Measurements from ENCODE around the gene PIEZO1. TPM values are rescaled to one million over a fixed set of nuclear protein-coding genes. Genes with fewer than 3 reads are reported as not detected.
A peak's percentile ranks its signal among the peaks of the same experiment; 100 is the strongest.

PIEZO1 gene
- total and polyA plus RNA-seq, 2 donors (not counting 1 experiment from before 2014, with no cell fraction given), result 108 to 331 TPM

- Histone ChIP-seq H3K4me3 (ENCODE audit: control extremely low read depth in 1 of 5, extremely low read depth in 1 of 5, insufficient read depth in 1 of 5, low read depth in 2 of 5, low read length in 4 of 5) (no peak overlapping the region), H4K20me1 (ENCODE audit: control insufficient read depth, insufficient read depth, low read length, poor library complexity, severe bottlenecking) (peaks cover 95% of the 10 kb centered on the region), H3K9me3 (ENCODE audit: control extremely low read depth in 1 of 3, control insufficient read depth in 2 of 3, insufficient read depth in 1 of 3, low read length in 2 of 3) (peaks cover 0 to 7% (median 0%) of the 10 kb centered on the region in 3 donors), H3K36me3 (replicated peaks in 1 of 2; ENCODE audit: control extremely low read depth in 1 of 2, control insufficient read depth in 1 of 2, extremely low read depth in 1 of 2, insufficient read depth in 2 of 2, low read length in 1 of 2) (peaks cover 0 to 9% of the 10 kb centered on the region in 2 experiments), H3K4me2 (replicated peaks; ENCODE audit: low read depth, low read length, poor library complexity, severe bottlenecking) (no peak overlapping the region), H3K27me3 (replicated peaks in 1 of 4; ENCODE audit: control extremely low read depth in 1 of 4, control insufficient read depth in 3 of 4, insufficient read depth in 4 of 4, low read length in 3 of 4) (no peaks in the 10 kb centered on the region), H3K4me1 (ENCODE audit: control insufficient read depth in 2 of 2, insufficient read depth in 2 of 2, low read length in 2 of 2) (peaks cover 29 to 38% of the 10 kb centered on the region in 2 donors), H2AFZ (ENCODE audit: insufficient read depth, low read depth, low read length, poor library complexity, severe bottlenecking) (no peak overlapping the region), H3K79me2 (ENCODE audit: control insufficient read depth, insufficient read depth, low read length) (peaks cover 98% of the 10 kb centered on the region), H3K27ac (ENCODE audit: low read length in 2 of 2) (no peak overlapping the region), H3K9ac (ENCODE audit: low read length) (no peak overlapping the region)
- DNase-seq (no peak), ATAC-seq (ENCODE audit: low read depth) (no peak)
- no peaks in the 10 kb centered on the region for H3K9me3 Mint-ChIP-seq (ENCODE audit: insufficient read depth)
- peak overlapping the region; percentile 15 for H3K27ac Mint-ChIP-seq
- ChIA-PET POLR2A (interaction anchor here (0.7 kb wide), 1 partner anchor 19 kb away, joined by 3 read pairs; no protein-coding TSS in a partner anchor), CTCF (interaction anchor here (1.1 to 1.5 kb wide), 3 partner anchors 18 to 84 kb away, joined by 3 to 4 read pairs (median 3); no protein-coding TSS in a partner anchor)
- TF ChIP-seq EZH2 (IDR thresholded peaks at IDR 0.05; ENCODE audit: borderline replicate concordance, insufficient read depth, low read depth, low read length, poor library complexity, severe bottlenecking), result no peak
- TF ChIP-seq, protein P1, sequence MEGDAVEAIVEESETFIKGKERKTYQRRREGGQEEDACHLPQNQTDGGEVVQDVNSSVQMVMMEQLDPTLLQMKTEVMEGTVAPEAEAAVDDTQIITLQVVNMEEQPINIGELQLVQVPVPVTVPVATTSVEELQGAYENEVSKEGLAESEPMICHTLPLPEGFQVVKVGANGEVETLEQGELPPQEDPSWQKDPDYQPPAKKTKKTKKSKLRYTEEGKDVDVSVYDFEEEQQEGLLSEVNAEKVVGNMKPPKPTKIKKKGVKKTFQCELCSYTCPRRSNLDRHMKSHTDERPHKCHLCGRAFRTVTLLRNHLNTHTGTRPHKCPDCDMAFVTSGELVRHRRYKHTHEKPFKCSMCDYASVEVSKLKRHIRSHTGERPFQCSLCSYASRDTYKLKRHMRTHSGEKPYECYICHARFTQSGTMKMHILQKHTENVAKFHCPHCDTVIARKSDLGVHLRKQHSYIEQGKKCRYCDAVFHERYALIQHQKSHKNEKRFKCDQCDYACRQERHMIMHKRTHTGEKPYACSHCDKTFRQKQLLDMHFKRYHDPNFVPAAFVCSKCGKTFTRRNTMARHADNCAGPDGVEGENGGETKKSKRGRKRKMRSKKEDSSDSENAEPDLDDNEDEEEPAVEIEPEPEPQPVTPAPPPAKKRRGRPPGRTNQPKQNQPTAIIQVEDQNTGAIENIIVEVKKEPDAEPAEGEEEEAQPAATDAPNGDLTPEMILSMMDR (IDR thresholded peaks at IDR 0.05), result no peak
- intact Hi-C loops (cut with micrococcal nuclease), result no loop called here
- H3K4me1 Mint-ChIP-seq, result peaks cover 38% of the 10 kb centered on the region
- H3K27me3 Mint-ChIP-seq, result no peaks in the 10 kb centered on the region
- no peak overlapping the region for H3K4me3 Mint-ChIP-seq
- WGBS (ENCODE audit: insufficient coverage), result 97% methylated on average over 19 of the region's 19 CpGs
These were observed 20.9 kb downstream of the PIEZO1 start for GRCh38 chr16:88764080-88764479.

- Histone ChIP-seq H3K4me2 (replicated peaks; ENCODE audit: low read depth, low read length, poor library complexity, severe bottlenecking) (no peak overlapping the region), H3K4me1 (ENCODE audit: control insufficient read depth in 2 of 2, insufficient read depth in 2 of 2, low read length in 2 of 2) (peaks cover 27 to 33% of the 10 kb centered on the region in 2 donors), H3K27me3 (replicated peaks in 1 of 4; ENCODE audit: control extremely low read depth in 1 of 4, control insufficient read depth in 3 of 4, insufficient read depth in 4 of 4, low read length in 3 of 4) (no peaks in the 10 kb centered on the region), H4K20me1 (ENCODE audit: control insufficient read depth, insufficient read depth, low read length, poor library complexity, severe bottlenecking) (peaks cover 95% of the 10 kb centered on the region), H3K36me3 (replicated peaks in 1 of 2; ENCODE audit: control extremely low read depth in 1 of 2, control insufficient read depth in 1 of 2, extremely low read depth in 1 of 2, insufficient read depth in 2 of 2, low read length in 1 of 2) (peaks cover 0 to 9% of the 10 kb centered on the region in 2 experiments), H3K79me2 (ENCODE audit: control insufficient read depth, insufficient read depth, low read length) (peaks cover 98% of the 10 kb centered on the region), H3K9me3 (ENCODE audit: control extremely low read depth in 1 of 3, control insufficient read depth in 2 of 3, insufficient read depth in 1 of 3, low read length in 2 of 3) (peaks cover 0 to 12% (median 0%) of the 10 kb centered on the region in 3 donors), H3K27ac (ENCODE audit: low read length in 2 of 2) (no peak overlapping the region), H2AFZ (ENCODE audit: insufficient read depth, low read depth, low read length, poor library complexity, severe bottlenecking) (no peak overlapping the region), H3K9ac (ENCODE audit: low read length) (no peak overlapping the region), H3K4me3 (ENCODE audit: control extremely low read depth in 1 of 5, extremely low read depth in 1 of 5, insufficient read depth in 1 of 5, low read depth in 2 of 5, low read length in 4 of 5) (no peak overlapping the region)
- intact Hi-C loops (cut with micrococcal nuclease), result no loop called here
- Mint-ChIP-seq H3K27ac (peak overlapping the region; percentile 56), H3K4me1 (peaks cover 39% of the 10 kb centered on the region), H3K4me3 (no peak overlapping the region), H3K27me3 (no peaks in the 10 kb centered on the region), H3K9me3 (ENCODE audit: insufficient read depth) (no peaks in the 10 kb centered on the region)
- WGBS (ENCODE audit: insufficient coverage), result 86% methylated on average over 12 of the region's 14 CpGs
- DNase-seq, result no peak
- POLR2A ChIA-PET, result interaction anchor here (0.7 kb wide), 1 partner anchor 19 kb away, joined by 3 read pairs; no protein-coding TSS in a partner anchor
- no peak for TF ChIP-seq EZH2 (IDR thresholded peaks at IDR 0.05; ENCODE audit: borderline replicate concordance, insufficient read depth, low read depth, low read length, poor library complexity, severe bottlenecking)
- TF ChIP-seq, protein P1 (IDR thresholded peaks at IDR 0.05), result no peak
- no peak for ATAC-seq (ENCODE audit: low read depth)
- CTCF ChIA-PET, result interaction anchor here (1.1 to 1.5 kb wide), 2 partner anchors 21 to 83 kb away, joined by 3 read pairs; no protein-coding TSS in a partner anchor
These were observed 21.4 kb downstream of the PIEZO1 start for GRCh38 chr16:88763502-88764053.

All from B cell (primary cell).